HepG2 (cell line): ENCODE measurements around the gene FAM117A. TPM values are rescaled to one million over a fixed set of nuclear protein-coding genes. Genes with fewer than 3 reads are reported as not detected.

Experiments used
- AHR ChIP-seq: IDR thresholded peaks from 2 replicates; pipeline ENCODE4 v1.6.1; 2018; ENCODE audit warnings: missing genetic modification reagents, missing compliant biosample characterization
- ARID2 ChIP-seq: sonication (generic); formaldehyde crosslinking; IDR thresholded peaks from 2 replicates; pipeline ENCODE4 v1.8.1; 2022; ENCODE audit warnings: mild to moderate bottlenecking, missing genetic modification reagents, borderline replicate concordance
- BATF2 ChIP-seq: sonication (generic); formaldehyde crosslinking; IDR thresholded peaks from 2 replicates; pipeline ENCODE4 v1.8.0; 2022; ENCODE audit warnings: mild to moderate bottlenecking, missing genetic modification reagents, moderate library complexity
- DNMT1 ChIP-seq: sonication (generic); formaldehyde crosslinking; IDR thresholded peaks from 2 replicates; pipeline ENCODE4 v1.5.1; 2020; ENCODE audit warnings: mild to moderate bottlenecking, missing genetic modification reagents
- HNRNPLL ChIP-seq: fragments of 200-400 bp; formaldehyde crosslinking; IDR thresholded peaks from 2 replicates; pipeline ENCODE4 v1.6.1; 2017; ENCODE audit warnings: mild to moderate bottlenecking, low read depth, low read length; ENCODE audit not compliant: poor library complexity, severe bottlenecking
- JUN ChIP-seq: sonication (generic); formaldehyde crosslinking; IDR thresholded peaks from 2 replicates; pipeline ENCODE4 v1.4.0; 2020; ENCODE audit warnings: mild to moderate bottlenecking, missing genetic modification reagents
- KAT2B ChIP-seq: fragments of 150-350 bp; IDR thresholded peaks from 2 replicates; pipeline ENCODE4 v1.6.1; 2014; ENCODE audit warnings: low read depth, low read length, borderline replicate concordance
- MLX ChIP-seq: IDR thresholded peaks from 2 replicates; pipeline ENCODE4 v1.6.1; 2016
- PLSCR1 ChIP-seq: sonication (generic); formaldehyde crosslinking; IDR thresholded peaks from 2 replicates; pipeline ENCODE4 v1.5.0; 2020; ENCODE audit warnings: missing genetic modification reagents, mild to moderate bottlenecking, borderline replicate concordance
- SIX1 ChIP-seq: sonication (generic); formaldehyde crosslinking; IDR thresholded peaks from 2 replicates; pipeline ENCODE4 v1.4.0; 2020; ENCODE audit warnings: missing genetic modification reagents, borderline replicate concordance
- SIX4 ChIP-seq: sonication (generic); formaldehyde crosslinking; IDR thresholded peaks from 2 replicates; pipeline ENCODE4 v1.4.0; 2020; ENCODE audit warnings: missing genetic modification reagents
- ZKSCAN1 ChIP-seq: fragments of 150-350 bp; IDR thresholded peaks from 2 replicates; pipeline ENCODE4 v1.6.1; 2014; ENCODE audit warnings: low read length
- ZNF143 ChIP-seq: sonication (generic); formaldehyde crosslinking; IDR thresholded peaks from 2 replicates; pipeline ENCODE4 v1.4.0; 2020; ENCODE audit warnings: missing genetic modification reagents
- ZNF563 ChIP-seq: sonication (generic); formaldehyde crosslinking; IDR thresholded peaks from 2 replicates; pipeline ENCODE4 v1.8.0; 2022; ENCODE audit warnings: mild to moderate bottlenecking, moderate library complexity, missing genetic modification reagents
- ZNF746 ChIP-seq: sonication (generic); formaldehyde crosslinking; IDR thresholded peaks from 2 replicates; pipeline ENCODE4 v1.8.0; 2022; ENCODE audit warnings: mild to moderate bottlenecking, missing genetic modification reagents
- polyA plus RNA-seq, 8 experiments: library from polyadenylated mRNA; depleted of rRNA in 3 of 8; stranded (reverse) in 7 of 8; unstranded in 1 of 8; fragments of >200 nt; fragmentation: Illumina TruSeq in 4 of 8; extraction: Trizol in 4 of 8; gene quantifications; 2 replicates each; pipeline versions ENCODE4 v1.2.1 to v1.2.3, GENCODE V29; 2011 to 2016; ENCODE audit warnings: low read depth in 4 of 8, missing spikeins in 1 of 8, mixed read lengths in 1 of 8; ENCODE audit not compliant: insufficient read depth in 1 of 8
- total RNA-seq, 5 experiments: library from RNA; depleted of rRNA; stranded (reverse); fragments of >200 nt; fragmentation: Illumina TruSeq; extraction: Trizol; gene quantifications; 2 replicates each; pipeline ENCODE4 v1.2.3, GENCODE V29; 2016; ENCODE audit warnings: low read depth in 1 of 5
- TF ChIP-seq, protein P1 (sequence below): sonication (generic); formaldehyde crosslinking; IDR thresholded peaks from 2 replicates; pipeline ENCODE4 v1.4.0; 2020; ENCODE audit warnings: missing genetic modification reagents
- TF ChIP-seq, protein P2 (sequence below): sonication (generic); formaldehyde crosslinking; IDR thresholded peaks from 2 replicates; pipeline ENCODE4 v1.4.0; 2020; ENCODE audit warnings: missing genetic modification reagents
- TF ChIP-seq, protein P3 (sequence below): sonication (generic); formaldehyde crosslinking; conservative IDR thresholded peaks from 2 replicates; pipeline ENCODE4 v1.8.0; 2022; ENCODE audit warnings: low read depth, missing genetic modification reagents

Gene FAM117A
- total and polyA plus RNA-seq, 2 of the 13 experiments (the other 11 are each of a cell fraction or from before 2014, with no cell fraction given), result 12.1 to 19.8 TPM

DNA sequence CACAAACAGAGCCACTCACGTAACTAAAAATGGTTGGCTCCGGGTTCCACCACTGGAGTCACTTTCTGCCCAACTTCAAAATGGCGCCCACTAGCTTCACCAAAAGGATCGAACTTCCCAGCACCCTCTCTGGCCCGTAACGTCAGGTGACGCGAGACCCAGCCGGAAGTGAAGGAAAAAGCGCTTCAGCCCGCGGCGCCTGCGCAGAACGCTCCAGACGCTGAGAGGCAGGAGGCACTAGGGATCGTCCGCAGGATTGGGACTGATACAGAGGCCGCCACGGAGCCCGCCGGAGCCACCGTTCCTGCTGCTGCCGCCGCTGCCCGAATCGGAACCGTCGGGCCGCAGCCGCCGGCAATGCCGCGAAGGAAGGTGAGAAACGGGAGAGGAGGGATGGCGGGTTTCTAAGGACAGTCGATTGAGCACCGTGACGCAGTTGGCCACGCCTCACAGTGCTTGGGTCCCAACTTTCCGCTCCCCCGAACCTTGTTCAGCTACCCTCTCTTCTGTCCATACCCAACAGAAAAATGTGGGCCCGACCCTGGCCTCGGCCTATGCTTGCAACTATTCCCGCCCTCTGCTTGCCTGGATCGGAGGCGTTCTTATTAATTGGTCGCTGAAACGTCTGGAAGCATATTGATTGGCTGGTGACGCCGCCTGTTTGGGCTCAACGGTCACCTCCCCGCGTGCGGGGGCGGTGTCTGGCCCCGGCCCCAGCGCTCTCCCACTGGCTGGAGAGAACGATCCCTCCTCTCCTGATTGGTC lies 24.7 kb upstream of the FAM117A start, which contains the start of gene KAT7 (continued):
- TF ChIP-seq, protein P1, sequence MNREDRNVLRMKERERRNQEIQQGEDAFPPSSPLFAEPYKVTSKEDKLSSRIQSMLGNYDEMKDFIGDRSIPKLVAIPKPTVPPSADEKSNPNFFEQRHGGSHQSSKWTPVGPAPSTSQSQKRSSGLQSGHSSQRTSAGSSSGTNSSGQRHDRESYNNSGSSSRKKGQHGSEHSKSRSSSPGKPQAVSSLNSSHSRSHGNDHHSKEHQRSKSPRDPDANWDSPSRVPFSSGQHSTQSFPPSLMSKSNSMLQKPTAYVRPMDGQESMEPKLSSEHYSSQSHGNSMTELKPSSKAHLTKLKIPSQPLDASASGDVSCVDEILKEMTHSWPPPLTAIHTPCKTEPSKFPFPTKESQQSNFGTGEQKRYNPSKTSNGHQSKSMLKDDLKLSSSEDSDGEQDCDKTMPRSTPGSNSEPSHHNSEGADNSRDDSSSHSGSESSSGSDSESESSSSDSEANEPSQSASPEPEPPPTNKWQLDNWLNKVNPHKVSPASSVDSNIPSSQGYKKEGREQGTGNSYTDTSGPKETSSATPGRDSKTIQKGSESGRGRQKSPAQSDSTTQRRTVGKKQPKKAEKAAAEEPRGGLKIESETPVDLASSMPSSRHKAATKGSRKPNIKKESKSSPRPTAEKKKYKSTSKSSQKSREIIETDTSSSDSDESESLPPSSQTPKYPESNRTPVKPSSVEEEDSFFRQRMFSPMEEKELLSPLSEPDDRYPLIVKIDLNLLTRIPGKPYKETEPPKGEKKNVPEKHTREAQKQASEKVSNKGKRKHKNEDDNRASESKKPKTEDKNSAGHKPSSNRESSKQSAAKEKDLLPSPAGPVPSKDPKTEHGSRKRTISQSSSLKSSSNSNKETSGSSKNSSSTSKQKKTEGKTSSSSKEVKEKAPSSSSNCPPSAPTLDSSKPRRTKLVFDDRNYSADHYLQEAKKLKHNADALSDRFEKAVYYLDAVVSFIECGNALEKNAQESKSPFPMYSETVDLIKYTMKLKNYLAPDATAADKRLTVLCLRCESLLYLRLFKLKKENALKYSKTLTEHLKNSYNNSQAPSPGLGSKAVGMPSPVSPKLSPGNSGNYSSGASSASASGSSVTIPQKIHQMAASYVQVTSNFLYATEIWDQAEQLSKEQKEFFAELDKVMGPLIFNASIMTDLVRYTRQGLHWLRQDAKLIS (CRISPR knock-in tag), result no peak; the same call in 1 of the 2 replicates
- TF ChIP-seq HNRNPLL (peak; percentile 62), PLSCR1 (CRISPR knock-in tag) (no peak), JUN (CRISPR knock-in tag) (no peak; the same call in 1 of the 2 replicates), ZKSCAN1 (no peak), DNMT1 (CRISPR knock-in tag) (no peak; the same call in 1 of the 2 replicates), MLX (CRISPR knock-in tag) (peak; percentile 77), ZNF563 (peak; percentile 98), SIX4 (CRISPR knock-in tag) (peak; percentile 38; the same call in 1 of the 2 replicates), BATF2 (no peak), KAT2B (no peak), AHR (peak; percentile 98), ZNF143 (peak; percentile 98), ARID2 (CRISPR knock-in tag) (no peak), SIX1 (peak; percentile 48; the same call in 1 of the 2 replicates), ZNF746 (no peak)
- TF ChIP-seq, protein P2, sequence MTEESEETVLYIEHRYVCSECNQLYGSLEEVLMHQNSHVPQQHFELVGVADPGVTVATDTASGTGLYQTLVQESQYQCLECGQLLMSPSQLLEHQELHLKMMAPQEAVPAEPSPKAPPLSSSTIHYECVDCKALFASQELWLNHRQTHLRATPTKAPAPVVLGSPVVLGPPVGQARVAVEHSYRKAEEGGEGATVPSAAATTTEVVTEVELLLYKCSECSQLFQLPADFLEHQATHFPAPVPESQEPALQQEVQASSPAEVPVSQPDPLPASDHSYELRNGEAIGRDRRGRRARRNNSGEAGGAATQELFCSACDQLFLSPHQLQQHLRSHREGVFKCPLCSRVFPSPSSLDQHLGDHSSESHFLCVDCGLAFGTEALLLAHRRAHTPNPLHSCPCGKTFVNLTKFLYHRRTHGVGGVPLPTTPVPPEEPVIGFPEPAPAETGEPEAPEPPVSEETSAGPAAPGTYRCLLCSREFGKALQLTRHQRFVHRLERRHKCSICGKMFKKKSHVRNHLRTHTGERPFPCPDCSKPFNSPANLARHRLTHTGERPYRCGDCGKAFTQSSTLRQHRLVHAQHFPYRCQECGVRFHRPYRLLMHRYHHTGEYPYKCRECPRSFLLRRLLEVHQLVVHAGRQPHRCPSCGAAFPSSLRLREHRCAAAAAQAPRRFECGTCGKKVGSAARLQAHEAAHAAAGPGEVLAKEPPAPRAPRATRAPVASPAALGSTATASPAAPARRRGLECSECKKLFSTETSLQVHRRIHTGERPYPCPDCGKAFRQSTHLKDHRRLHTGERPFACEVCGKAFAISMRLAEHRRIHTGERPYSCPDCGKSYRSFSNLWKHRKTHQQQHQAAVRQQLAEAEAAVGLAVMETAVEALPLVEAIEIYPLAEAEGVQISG (CRISPR knock-in tag), result peak; percentile 96
- TF ChIP-seq, protein P3, sequence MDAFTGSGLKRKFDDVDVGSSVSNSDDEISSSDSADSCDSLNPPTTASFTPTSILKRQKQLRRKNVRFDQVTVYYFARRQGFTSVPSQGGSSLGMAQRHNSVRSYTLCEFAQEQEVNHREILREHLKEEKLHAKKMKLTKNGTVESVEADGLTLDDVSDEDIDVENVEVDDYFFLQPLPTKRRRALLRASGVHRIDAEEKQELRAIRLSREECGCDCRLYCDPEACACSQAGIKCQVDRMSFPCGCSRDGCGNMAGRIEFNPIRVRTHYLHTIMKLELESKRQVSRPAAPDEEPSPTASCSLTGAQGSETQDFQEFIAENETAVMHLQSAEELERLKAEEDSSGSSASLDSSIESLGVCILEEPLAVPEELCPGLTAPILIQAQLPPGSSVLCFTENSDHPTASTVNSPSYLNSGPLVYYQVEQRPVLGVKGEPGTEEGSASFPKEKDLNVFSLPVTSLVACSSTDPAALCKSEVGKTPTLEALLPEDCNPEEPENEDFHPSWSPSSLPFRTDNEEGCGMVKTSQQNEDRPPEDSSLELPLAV (CRISPR knock-in tag), result no peak
